Stimulated activated CD8-positive, alpha-beta memory T cell treated with anti-CD3 and anti-CD28 coated beads, Interleukin-2, amount 100 ng/mL, for 1 hour (primary cell): ENCODE measurements around the gene COPS9.

Experiments used
- DNase-seq, 2 donors: peaks; one replicate each; pipeline ENCODE4 v3.0.0-alpha.2; 2020; ENCODE audit warnings: low read depth in 2 of 2

COPS9 gene

GRCh38 chr2:240109386-240109785 lies 26.7 kb downstream of the COPS9 start:
- no peak for DNase-seq

DNA sequence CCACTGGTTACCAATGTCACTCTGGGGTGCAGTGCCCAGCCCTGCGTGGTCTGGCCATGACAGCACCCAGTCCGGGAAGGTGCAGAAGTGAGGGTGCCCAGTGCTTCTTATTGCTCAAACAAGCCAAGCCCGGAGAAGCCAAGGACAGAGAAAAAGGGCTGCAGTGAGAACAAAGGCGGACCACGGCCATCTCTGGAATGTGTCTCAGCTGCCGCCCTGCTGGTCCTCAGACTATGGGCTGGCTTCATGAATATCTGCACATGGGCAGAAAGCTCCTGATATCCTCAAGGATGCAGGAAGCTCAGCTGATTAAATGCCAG lies 28.7 kb downstream of the COPS9 start:
- DNase-seq = no peak

DNA sequence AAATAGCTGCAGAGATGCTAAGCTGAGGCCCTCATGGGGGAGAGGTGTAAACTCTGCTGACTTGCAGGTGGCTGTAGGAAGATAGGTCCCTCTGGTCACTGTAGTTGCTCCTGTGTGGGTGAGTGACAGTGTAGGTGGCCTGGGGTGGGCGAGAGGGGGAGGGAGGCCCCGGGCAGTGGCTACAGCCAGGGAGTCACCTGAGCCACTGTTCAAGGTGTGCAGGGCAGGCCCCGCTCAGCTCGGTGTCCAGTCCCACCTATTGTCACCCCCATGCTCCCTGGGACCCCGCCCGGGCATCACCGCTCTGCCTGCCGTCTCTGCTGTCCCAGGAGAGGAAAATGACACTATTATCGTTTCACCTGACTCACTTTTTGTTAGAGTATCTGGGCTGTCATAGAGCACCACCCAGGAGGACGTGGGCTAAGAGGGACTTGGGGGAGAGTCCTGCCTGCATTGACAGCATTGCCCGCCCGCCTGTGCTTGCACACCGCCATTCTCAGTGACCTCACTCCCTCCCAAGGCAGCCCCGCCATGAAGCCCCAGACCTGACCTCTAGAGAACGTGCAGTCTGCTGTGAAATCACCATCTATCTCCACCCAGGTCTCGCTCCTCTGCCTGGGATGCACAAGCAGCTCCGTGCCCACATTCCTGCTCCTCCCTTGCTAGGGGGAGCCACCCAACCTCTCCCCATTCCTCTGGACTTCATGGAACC lies 29.2 kb downstream of the COPS9 start:
- no peak for DNase-seq

DNA sequence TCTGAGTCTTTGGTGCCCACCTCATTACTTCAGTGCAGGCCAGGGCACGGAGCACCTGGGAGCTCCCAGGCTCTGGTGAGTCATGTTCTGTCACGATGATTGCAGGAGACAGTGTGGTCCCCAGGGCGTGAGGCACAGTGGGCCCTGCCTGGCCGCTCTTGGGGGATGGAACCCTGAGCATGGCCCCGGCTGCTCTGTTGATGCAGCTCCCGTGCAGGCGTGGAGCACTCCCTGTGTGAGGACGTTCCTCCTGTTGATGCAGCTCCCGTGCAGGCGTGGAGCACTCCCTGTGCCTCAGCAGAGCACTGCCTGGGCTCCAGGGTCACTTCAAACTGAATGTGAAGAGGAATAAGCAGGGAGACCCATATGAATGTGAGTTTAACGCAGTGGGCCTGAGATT lies 30.1 kb downstream of the COPS9 start:
- no peak for DNase-seq

DNA sequence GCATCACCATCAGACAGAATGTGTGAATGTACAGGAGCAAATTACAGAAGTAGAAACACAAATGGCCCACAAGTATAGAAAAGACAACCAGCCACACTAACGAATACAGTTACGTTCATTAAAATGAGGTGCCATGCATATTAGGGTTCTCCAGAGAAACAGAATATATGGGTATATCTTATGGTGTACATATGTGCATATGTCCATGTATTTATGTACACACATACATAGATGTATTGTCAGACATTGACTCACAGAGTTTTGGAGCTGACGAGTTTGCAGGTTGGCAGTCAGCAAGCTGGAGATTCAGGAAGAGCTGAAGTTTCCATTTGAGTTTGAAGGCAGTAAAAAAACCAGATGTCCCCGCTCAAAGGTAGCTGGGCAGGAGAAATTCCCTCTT lies 33.0 kb downstream of the COPS9 start:
- no peak for DNase-seq

- no peak for DNase-seq
Measured at GRCh38 chr2:240098349-240098748, 37.8 kb downstream of the COPS9 start.

- DNase-seq = no peak
Measured at GRCh38 chr2:240095556-240096523, 40.3 kb downstream of the COPS9 start.

DNA sequence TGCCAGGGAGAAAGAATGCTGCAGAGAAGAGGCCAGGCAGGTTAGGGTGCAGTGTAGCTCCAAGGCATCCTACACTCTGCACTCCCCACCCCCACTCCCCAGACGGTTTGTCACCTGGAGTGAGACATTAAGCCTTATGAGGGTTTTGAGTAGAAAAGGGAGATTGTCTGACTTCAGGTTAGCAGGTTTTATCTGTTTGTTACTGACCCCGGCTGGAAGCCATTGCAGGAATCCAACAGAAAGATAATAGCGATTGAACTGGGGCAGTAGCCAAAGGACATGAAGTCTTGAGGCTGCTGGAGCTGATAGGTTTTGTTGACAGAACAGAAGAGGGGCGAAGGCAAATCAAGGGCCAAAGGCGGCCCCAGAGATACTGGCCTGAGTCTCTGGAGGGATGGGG lies 46.8 kb downstream of the COPS9 start:
- DNase-seq = no peak

DNA sequence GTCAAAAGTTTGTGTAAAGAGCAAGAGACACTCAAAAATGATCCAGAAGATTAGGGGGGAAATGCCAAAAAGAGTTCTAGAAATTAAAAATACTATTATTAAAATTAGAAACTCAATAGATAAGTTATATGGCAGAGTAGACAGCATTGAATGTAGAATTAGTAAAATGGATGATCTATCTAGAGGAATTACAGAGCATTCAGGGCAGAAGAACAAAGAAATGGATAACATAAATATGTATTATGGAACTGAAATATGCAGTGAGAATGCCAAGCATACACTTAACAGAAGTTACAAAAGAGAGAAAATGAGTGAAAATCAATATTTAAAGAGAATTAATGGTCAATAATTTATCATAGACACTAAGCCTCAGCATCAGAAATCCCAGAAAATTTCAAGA lies 49.5 kb downstream of the COPS9 start:
- DNase-seq = no peak
